NK-92 (cell line): ENCODE results near the gene CRELD1.

Experiments used
- DNase-seq: peaks from one replicate; lab custom pipeline; 2025; ENCODE audit not compliant: unreplicated experiment; lab: John Stamatoyannopoulos, UW

The CRELD1 gene

DNA sequence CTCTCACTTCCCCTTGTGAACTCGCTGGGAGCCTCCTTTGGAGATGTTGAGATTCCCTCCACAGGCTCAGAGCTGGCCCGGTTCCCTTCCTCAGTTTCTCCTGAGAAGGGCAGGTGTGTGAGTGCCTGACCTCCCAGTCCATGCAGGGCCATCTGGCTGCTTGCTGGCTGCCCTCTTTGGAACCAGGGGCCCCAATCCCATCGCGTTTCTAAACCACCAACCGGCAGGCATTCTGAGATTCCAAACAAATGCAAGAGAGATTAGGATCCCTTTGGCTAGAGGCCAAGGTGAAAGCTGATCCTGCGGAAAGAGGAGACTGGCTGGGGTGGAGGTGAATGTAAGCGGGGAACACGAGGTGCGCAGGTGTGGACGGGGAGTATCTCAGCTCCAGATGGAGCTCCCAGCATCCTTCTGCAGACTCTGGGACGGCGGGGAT, 21.5 kb downstream of the CRELD1 start:
- DNase-seq, result no peak

DNA sequence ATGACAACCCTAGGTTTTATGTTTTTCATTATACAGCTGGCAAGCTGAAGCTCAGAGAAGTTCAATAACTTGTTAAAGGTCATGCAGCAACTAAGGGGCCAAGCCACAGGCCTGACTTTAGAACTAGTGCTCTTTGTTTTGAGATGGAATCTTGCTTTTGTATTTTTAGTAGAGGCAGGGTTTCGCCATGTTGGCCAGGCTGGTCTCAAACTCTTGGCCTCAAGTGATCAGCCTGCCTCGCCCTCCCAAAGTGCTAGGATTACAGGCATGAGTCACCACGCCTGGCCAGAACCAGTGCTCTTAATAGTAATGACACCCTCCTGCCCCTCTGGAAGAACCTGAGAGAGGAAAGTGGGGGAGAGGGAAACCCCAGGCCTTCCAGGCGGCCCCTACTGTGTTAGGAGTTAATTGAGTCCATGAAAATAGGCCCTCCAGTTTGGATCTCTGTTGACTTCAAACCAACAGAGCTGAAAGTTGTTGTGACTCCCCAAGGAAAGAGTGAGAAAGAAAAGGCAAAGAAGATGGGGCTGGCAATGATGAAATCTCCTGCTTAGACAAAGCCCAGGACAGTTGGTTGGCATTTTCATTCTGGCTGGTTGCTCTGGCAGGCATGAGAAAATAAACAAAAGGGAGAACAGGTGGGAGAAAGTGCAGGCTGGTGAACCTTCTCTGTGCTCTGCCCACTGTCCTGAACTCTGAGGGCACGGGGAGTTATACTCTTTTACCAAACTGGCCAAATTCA, 22.1 kb downstream of the CRELD1 start:
- no peak for DNase-seq

DNA sequence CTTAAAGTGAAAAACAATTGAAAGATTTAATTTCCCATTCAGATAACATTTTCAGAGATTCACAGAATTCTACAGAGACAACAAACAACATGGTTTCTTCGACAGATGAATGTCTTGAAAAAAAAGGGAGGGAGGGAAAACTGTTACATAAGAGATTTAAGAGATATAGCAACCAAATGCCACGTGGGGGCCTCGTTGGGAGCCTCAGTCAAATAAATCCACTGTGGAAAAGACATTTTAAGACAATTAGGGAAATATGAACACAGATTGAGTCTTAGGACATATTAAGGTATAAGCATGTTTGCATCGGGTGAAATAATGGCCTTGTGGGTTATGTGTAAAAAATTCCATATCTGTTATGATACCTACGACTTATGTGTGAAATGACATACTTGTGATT, 23.6 kb downstream of the CRELD1 start:
- no peak for DNase-seq

DNA sequence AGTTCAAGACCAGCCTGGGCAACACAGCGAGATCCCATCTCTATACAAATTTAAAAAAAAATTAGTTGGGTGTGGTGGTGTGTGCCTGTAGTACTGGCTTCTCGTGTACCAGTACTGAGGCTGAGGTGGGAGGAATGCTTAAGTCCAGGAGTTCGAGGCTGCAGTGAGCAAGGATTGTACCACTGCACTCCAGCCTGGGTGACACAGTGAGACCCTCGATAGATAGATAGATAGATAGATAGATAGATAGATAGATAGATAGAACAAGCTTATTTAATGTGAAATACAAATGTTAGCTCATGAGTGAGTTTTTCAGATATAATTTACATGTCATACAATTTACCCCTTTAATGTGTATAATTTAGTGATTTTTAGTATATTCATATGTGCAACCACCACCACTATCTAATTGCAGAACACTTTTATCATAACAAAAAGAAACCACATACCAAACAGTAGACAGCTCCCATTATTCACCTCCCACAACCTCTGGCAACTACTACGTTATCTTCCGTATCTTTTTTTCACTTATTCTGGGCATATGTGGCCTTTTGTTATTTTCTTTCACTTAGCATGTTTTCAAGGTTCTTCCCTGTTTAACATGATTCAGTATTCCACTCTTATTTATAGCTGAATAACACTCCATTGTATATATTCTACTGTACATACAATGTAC, 31.7 kb downstream of the CRELD1 start:
- DNase-seq, result no peak

GRCh38 chr3:9966841-9967240, 33.2 kb downstream of the CRELD1 start:
- no peak for DNase-seq

GRCh38 chr3:9969632-9970019, 36.0 kb downstream of the CRELD1 start:
- DNase-seq, result no peak

GRCh38 chr3:9970020-9970652, 36.5 kb downstream of the CRELD1 start:
- no peak for DNase-seq

DNA sequence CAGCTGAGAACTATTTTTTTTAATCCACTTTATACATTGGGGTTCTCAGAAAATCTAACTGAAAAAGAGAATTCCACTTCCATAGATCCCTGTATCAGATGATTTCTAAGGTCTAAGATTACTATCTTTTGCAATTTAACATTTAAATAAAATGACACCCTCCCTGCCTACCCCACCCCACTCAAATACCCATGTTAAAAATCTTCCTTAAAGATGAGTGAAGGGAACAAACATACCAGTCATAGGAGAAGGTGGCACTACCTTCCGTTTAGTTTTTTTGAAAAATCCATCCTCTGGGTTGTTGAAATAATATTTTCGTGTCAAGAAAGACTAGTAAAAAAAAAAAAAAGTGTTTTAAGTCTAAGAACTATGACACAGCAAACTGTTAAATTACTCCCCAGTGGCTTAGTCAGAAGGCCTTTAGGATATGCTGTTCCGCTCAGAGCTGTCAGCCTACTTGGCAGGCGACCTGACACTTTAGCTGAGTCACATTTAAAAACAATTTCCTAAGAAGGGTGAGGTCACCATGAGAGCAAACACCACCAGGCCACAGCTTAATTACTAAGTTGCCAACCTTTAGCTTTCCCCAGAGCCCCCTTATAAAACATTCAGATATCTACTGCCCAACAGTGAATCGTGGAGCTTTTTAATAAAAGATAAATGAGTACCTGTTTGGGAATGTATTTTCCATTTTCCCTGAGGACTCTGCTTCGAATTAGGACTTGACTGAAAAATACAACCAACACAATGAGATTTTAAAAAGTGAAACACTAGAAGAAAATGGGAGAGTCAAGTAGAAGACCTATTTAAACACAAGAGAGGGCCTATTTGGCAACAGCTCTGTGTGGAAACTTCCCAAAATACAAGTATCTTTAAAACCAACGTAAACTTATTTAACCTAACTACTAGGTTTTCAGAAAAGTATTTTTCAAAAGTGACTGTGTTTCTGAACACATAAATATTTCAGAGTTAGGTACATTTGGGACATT, 43.4 kb downstream of the CRELD1 start:
- DNase-seq, result no peak

- DNase-seq, result no peak
These were observed 45.2 kb downstream of the CRELD1 start for GRCh38 chr3:9978710-9979305.

DNA sequence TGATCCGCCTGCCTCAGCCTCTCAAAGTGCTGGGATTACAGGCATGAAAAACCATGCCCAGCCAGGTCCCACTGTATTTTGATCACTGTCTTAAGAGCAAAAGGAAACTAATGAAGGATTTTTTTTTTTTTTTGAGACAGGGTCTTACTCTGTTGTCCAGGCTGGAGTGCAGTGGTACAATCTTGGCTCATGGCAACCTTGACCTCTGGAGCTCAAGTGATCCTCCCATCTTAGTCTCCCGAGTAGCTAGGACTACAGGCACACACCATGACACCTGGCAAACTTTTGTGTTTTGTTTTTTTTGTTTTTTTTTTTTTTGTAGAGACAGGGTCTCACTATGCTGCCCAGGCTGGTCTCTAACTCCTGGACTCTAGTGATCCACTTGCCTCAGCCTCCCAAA, 46.6 kb downstream of the CRELD1 start:
- no peak for DNase-seq

DNA sequence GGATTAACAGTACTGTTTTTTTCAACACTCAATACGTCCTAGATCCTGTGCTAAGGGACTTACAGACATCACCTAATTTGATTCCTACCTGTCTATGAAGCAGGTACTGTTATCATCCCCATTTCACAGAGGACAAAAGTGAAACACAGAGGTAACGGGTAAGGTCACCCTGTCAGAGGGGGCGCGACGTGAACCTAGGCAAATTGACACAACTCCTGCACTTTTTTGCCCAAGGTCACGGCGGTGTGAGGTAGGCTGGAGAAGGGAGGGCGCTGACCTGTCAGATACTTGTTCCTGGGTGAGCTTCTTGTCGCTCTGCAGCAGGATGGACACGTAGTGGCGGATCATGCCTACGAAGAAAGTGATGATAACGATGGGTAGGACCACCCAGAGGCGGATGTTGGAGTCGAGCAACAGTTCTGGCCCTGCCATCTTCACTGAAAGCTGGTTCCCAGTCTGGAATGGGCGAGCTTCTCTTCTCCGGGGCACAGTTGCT, 52.6 kb downstream of the CRELD1 start:
- no peak for DNase-seq

DNA sequence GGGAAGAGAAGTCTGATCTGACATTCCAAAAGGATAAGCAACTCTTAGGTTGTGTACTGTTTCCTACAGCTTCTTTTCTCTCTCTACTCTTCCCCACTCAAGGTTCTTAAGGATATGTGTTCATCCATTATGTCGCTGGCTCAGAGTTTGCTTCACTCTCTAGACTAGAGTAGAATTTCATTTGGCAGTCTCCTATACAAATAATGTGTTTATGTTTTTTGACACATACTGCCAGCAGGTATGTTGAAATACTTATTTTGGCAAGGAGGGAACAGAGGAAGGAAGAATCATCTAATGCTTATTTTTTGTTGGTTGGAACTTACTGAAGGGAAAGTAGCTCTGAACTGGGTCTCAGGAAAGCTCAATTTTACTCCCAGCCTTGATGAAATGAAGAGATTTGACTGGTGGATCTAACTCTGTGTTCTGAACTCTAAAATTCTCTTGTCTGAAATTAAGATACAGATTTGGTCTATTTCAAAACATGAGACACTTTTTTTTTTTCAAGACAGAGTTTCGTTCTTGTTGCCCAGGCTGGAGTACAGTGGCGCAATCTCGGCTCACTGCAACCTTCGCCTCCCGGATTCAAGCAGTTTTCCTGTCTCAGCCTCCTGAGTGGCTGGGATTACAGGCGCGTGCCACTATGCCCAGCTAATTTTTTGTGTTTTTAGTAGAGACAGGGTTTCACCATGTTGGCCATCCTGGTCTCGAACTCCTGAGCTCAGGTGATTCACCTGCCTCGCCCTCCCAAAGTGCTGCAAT, 60.6 kb downstream of the CRELD1 start:
- DNase-seq, result no peak
